ENCODE results near the gene PPP1R1C. TPM values are rescaled to one million over a fixed set of nuclear protein-coding genes. Genes with fewer than 3 reads are reported as not detected.

PPP1R1C gene
- polyA plus RNA-seq, 1 donor from 2014 or later, result not detected

DNA sequence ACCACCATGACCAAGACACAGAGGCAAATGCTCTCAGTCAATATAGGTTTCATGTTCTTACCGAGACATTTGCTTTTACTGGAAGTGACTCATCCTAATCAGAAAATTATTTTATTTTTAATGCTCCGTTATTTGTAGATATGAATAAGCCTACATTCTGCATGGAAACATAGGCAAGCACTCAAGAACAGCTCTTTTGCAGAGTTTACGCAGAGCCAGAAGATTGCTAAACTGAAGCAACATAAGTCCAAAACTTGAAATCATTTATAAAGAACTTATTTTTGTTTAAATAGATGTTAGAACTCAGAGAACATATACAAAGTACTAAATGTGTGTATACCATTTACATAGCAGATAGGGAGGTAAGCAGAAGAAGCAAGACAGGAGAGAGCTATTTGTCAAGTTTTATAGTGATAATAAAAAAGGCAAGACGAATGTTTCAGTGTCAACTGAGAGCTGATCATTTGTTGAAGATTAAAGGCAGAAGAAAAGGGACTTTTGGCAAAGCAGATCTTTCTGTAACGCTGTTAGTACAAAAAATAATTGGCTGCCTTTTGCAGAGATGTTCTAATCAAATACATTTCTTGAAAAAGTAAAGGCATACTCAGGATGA, 12.4 kb upstream of the PPP1R1C start:
- Histone ChIP-seq H3K79me2 (replicated peaks; ENCODE audit: insufficient read depth, low read length) (no peaks in the 10 kb centered on the region), H3K27ac (ENCODE audit: low read length) (no peak overlapping the region), H3K4me3 (ENCODE audit: low read length) (no peak overlapping the region), H3K9ac (ENCODE audit: low read length) (no peak overlapping the region), H3K9me2 (ENCODE audit: insufficient read depth, low read length) (no peaks in the 10 kb centered on the region), H3K4me2 (ENCODE audit: low read length) (no peak overlapping the region), H4K20me1 (ENCODE audit: insufficient read depth) (no peaks in the 10 kb centered on the region), H3K27me3 (ENCODE audit: insufficient read depth, low read depth, low read length) (no peaks in the 10 kb centered on the region), H3K36me3 (ENCODE audit: insufficient read depth, low read length) (no peaks in the 10 kb centered on the region), H2AFZ (ENCODE audit: low read depth, low read length) (no peak overlapping the region), H3F3A (ENCODE audit: insufficient read depth, low read length, poor library complexity, severe bottlenecking) (no peaks in the 10 kb centered on the region), H3K9me3 (ENCODE audit: low read length) (no peaks in the 10 kb centered on the region)
- TF ChIP-seq TAF1 (IDR thresholded peaks at IDR 0.05; ENCODE audit: low read depth), result no peak
- TF ChIP-seq SMC3 (conservative IDR thresholded peaks at IDR 0.05; ENCODE audit: poor library complexity), result no peak
- TF ChIP-seq MXI1 (conservative IDR thresholded peaks at IDR 0.05; ENCODE audit: poor library complexity, severe bottlenecking), result no peak
- no peak for TF ChIP-seq REST (IDR thresholded peaks at IDR 0.05; ENCODE audit: borderline replicate concordance)
- no peak for TF ChIP-seq POLR2AphosphoS5 (IDR thresholded peaks at IDR 0.05)
- no peak for TF ChIP-seq RAD21 (conservative IDR thresholded peaks at IDR 0.05)
- no peak for TF ChIP-seq EP300 (conservative IDR thresholded peaks at IDR 0.05; ENCODE audit: poor library complexity, severe bottlenecking)
- no peak for TF ChIP-seq EZH2 (IDR thresholded peaks at IDR 0.05; ENCODE audit: borderline replicate concordance, insufficient read depth, low read length, poor library complexity, severe bottlenecking)
- TF ChIP-seq, protein P1, sequence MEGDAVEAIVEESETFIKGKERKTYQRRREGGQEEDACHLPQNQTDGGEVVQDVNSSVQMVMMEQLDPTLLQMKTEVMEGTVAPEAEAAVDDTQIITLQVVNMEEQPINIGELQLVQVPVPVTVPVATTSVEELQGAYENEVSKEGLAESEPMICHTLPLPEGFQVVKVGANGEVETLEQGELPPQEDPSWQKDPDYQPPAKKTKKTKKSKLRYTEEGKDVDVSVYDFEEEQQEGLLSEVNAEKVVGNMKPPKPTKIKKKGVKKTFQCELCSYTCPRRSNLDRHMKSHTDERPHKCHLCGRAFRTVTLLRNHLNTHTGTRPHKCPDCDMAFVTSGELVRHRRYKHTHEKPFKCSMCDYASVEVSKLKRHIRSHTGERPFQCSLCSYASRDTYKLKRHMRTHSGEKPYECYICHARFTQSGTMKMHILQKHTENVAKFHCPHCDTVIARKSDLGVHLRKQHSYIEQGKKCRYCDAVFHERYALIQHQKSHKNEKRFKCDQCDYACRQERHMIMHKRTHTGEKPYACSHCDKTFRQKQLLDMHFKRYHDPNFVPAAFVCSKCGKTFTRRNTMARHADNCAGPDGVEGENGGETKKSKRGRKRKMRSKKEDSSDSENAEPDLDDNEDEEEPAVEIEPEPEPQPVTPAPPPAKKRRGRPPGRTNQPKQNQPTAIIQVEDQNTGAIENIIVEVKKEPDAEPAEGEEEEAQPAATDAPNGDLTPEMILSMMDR (IDR thresholded peaks at IDR 0.05; ENCODE audit: poor library complexity, severe bottlenecking), result no peak

- H3K9me3 ChIP-seq (ENCODE audit: low read length), result no peaks in the 10 kb centered on the region
- H3K27me3 ChIP-seq (ENCODE audit: insufficient read depth, low read depth, low read length), result no peaks in the 10 kb centered on the region
- H3K4me3 ChIP-seq (ENCODE audit: low read length), result no peak overlapping the region
- H3K4me2 ChIP-seq (ENCODE audit: low read length), result no peak overlapping the region
- H2AFZ ChIP-seq (ENCODE audit: low read depth, low read length), result no peak overlapping the region
- H3K27ac ChIP-seq (ENCODE audit: low read length), result no peak overlapping the region
- no peaks in the 10 kb centered on the region for H3K79me2 ChIP-seq (replicated peaks; ENCODE audit: insufficient read depth, low read length)
- H3F3A ChIP-seq (ENCODE audit: insufficient read depth, low read length, poor library complexity, severe bottlenecking), result no peaks in the 10 kb centered on the region
- H3K36me3 ChIP-seq (ENCODE audit: insufficient read depth, low read length), result no peaks in the 10 kb centered on the region
- no peak for TF ChIP-seq POLR2AphosphoS5 (IDR thresholded peaks at IDR 0.05)
- no peak for TF ChIP-seq RAD21 (conservative IDR thresholded peaks at IDR 0.05)
- no peak for TF ChIP-seq SMC3 (conservative IDR thresholded peaks at IDR 0.05; ENCODE audit: poor library complexity)
- TF ChIP-seq, protein P1 (IDR thresholded peaks at IDR 0.05; ENCODE audit: poor library complexity, severe bottlenecking), result no peak
- no peak for TF ChIP-seq EZH2 (IDR thresholded peaks at IDR 0.05; ENCODE audit: borderline replicate concordance, insufficient read depth, low read length, poor library complexity, severe bottlenecking)
- TF ChIP-seq EP300 (conservative IDR thresholded peaks at IDR 0.05; ENCODE audit: poor library complexity, severe bottlenecking), result no peak
- TF ChIP-seq TAF1 (IDR thresholded peaks at IDR 0.05; ENCODE audit: low read depth), result no peak
- TF ChIP-seq MXI1 (conservative IDR thresholded peaks at IDR 0.05; ENCODE audit: poor library complexity, severe bottlenecking), result no peak
- no peak for TF ChIP-seq REST (IDR thresholded peaks at IDR 0.05; ENCODE audit: borderline replicate concordance)
- no peaks in the 10 kb centered on the region for H3K9me2 ChIP-seq (ENCODE audit: insufficient read depth, low read length)
- no peak overlapping the region for H3K9ac ChIP-seq (ENCODE audit: low read length)
- H4K20me1 ChIP-seq (ENCODE audit: insufficient read depth), result no peaks in the 10 kb centered on the region
Observed at GRCh38 chr2:181977661-181978350, 7.8 kb upstream of the PPP1R1C start.

Measured in neural cell (in vitro differentiated cells).